ENCODE measurements around the gene PTH2. TPM values are rescaled to one million over a fixed set of nuclear protein-coding genes. Genes with fewer than 3 reads are reported as not detected.

PTH2 gene
- total and polyA plus RNA-seq, 10 of the 15 experiments (the other 5 are each of a cell fraction or from before 2014, with no cell fraction given), result not detected

DNA sequence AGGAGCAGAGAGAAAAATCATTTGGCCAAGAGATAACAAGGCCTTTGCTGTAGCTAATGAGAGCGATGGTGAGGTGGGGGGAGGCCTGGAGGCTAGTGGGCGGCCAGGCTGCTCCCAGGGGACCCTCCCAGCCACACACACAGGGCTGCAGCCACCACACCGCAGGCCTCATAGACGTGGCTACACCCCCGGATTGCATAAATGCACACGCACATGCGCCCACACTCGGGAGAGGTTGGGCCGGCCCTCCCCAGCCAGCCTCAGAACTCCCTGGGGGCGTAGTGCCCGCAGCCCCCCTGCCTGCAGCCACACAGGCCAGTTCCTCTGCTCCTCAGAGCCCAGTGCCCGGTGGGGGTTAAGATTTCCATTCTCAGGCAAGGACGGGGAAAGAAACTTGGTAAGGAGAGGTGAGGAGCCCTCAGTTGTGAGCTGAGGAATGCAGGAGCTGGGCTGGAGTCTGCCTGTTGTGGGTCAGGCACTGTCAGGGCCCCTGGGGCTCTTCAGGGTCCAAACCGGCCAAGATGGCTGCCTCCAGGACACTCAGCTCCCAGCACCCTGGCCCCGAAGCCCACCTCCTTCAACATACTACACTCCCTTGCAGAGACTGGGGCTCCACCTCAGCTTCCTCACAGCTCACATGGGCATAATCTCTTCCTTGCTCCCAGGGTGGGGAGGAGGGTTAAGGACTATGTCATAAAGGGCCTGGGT is 8.0 kb downstream of the PTH2 start (continued):
- no peak for TF ChIP-seq NR2C1 (IDR thresholded peaks at IDR 0.05)
- TF ChIP-seq, protein P1, sequence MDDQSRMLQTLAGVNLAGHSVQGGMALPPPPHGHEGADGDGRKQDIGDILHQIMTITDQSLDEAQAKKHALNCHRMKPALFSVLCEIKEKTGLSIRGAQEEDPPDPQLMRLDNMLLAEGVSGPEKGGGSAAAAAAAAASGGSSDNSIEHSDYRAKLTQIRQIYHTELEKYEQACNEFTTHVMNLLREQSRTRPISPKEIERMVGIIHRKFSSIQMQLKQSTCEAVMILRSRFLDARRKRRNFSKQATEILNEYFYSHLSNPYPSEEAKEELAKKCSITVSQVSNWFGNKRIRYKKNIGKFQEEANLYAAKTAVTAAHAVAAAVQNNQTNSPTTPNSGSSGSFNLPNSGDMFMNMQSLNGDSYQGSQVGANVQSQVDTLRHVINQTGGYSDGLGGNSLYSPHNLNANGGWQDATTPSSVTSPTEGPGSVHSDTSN (IDR thresholded peaks at IDR 0.05; ENCODE audit: insufficient replicate concordance, low read depth, low read length), result no peak
- TF ChIP-seq IKZF1 (conservative IDR thresholded peaks at IDR 0.05), result peak; percentile 96
- TF ChIP-seq EP300 (IDR thresholded peaks at IDR 0.05; ENCODE audit: borderline replicate concordance in 1 of 2, control insufficient read depth in 1 of 2, low read depth in 2 of 2, low read length in 2 of 2), result peak; percentile 93 to 96; a peak in 3 of 4 replicates
- TF ChIP-seq, protein P2, sequence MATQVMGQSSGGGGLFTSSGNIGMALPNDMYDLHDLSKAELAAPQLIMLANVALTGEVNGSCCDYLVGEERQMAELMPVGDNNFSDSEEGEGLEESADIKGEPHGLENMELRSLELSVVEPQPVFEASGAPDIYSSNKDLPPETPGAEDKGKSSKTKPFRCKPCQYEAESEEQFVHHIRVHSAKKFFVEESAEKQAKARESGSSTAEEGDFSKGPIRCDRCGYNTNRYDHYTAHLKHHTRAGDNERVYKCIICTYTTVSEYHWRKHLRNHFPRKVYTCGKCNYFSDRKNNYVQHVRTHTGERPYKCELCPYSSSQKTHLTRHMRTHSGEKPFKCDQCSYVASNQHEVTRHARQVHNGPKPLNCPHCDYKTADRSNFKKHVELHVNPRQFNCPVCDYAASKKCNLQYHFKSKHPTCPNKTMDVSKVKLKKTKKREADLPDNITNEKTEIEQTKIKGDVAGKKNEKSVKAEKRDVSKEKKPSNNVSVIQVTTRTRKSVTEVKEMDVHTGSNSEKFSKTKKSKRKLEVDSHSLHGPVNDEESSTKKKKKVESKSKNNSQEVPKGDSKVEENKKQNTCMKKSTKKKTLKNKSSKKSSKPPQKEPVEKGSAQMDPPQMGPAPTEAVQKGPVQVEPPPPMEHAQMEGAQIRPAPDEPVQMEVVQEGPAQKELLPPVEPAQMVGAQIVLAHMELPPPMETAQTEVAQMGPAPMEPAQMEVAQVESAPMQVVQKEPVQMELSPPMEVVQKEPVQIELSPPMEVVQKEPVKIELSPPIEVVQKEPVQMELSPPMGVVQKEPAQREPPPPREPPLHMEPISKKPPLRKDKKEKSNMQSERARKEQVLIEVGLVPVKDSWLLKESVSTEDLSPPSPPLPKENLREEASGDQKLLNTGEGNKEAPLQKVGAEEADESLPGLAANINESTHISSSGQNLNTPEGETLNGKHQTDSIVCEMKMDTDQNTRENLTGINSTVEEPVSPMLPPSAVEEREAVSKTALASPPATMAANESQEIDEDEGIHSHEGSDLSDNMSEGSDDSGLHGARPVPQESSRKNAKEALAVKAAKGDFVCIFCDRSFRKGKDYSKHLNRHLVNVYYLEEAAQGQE (IDR thresholded peaks at IDR 0.05; ENCODE audit: low read depth, low read length), result no peak
- TF ChIP-seq MYB (IDR thresholded peaks at IDR 0.05; ENCODE audit: borderline replicate concordance, low read depth, low read length), result no peak
- TF ChIP-seq CHD4 (IDR thresholded peaks at IDR 0.05), result no peak
- TF ChIP-seq MEF2A (IDR thresholded peaks at IDR 0.05; ENCODE audit: insufficient read depth, low read depth, low read length), result peak; percentile 69; the same call in 1 of the 2 replicates
- no peak for TF ChIP-seq SUPT20H (IDR thresholded peaks at IDR 0.05; ENCODE audit: borderline replicate concordance, control insufficient read depth, low read depth, low read length)
- no peak for TF ChIP-seq JUND (IDR thresholded peaks at IDR 0.05; ENCODE audit: low read depth, low read length)
- TF ChIP-seq, protein P3, sequence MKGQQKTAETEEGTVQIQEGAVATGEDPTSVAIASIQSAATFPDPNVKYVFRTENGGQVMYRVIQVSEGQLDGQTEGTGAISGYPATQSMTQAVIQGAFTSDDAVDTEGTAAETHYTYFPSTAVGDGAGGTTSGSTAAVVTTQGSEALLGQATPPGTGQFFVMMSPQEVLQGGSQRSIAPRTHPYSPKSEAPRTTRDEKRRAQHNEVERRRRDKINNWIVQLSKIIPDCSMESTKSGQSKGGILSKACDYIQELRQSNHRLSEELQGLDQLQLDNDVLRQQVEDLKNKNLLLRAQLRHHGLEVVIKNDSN (IDR thresholded peaks at IDR 0.05; ENCODE audit: borderline replicate concordance, extremely low read length, insufficient read depth, low read depth, low read length), result no peak
- TF ChIP-seq RBBP5 (conservative IDR thresholded peaks at IDR 0.05), result no peak
- peak; percentile 83; the same call in 1 of the 2 replicates for TF ChIP-seq TCF12 (IDR thresholded peaks at IDR 0.05; ENCODE audit: low read depth, low read length)
- no peak for TF ChIP-seq STAT1 (conservative IDR thresholded peaks at IDR 0.05)
- TF ChIP-seq, protein P4, sequence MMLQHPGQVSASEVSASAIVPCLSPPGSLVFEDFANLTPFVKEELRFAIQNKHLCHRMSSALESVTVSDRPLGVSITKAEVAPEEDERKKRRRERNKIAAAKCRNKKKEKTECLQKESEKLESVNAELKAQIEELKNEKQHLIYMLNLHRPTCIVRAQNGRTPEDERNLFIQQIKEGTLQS (IDR thresholded peaks at IDR 0.05; ENCODE audit: borderline replicate concordance, extremely low read depth, low read depth, low read length), result no peak
- TF ChIP-seq YY1 (IDR thresholded peaks at IDR 0.05; ENCODE audit: low read depth, low read length), result peak; percentile 54; the same call in 1 of the 2 replicates
- TF ChIP-seq FOXK2 (IDR thresholded peaks at IDR 0.05), result no peak
- peak; percentile 71 to 91; a peak in 3 of 4 replicates for TF ChIP-seq BHLHE40 (IDR thresholded peaks at IDR 0.05; ENCODE audit: borderline replicate concordance in 1 of 2, low read depth in 2 of 2, low read length in 1 of 2)
- TF ChIP-seq NFYB (IDR thresholded peaks at IDR 0.05; ENCODE audit: insufficient read depth, low read depth, low read length), result no peak
- no peak for TF ChIP-seq RAD51 (IDR thresholded peaks at IDR 0.05)
- no peak for TF ChIP-seq JUNB (IDR thresholded peaks at IDR 0.05)
- TF ChIP-seq PML (IDR thresholded peaks at IDR 0.05; ENCODE audit: low read length), result no peak
- TF ChIP-seq FOXM1 (IDR thresholded peaks at IDR 0.05; ENCODE audit: low read depth, low read length), result peak; percentile 66; the same call in 1 of the 2 replicates
- no peak for TF ChIP-seq EZH2 (IDR thresholded peaks at IDR 0.05; ENCODE audit: borderline replicate concordance, control insufficient read depth, low read depth, low read length)
- no peak for TF ChIP-seq RCOR1 (conservative IDR thresholded peaks at IDR 0.05; ENCODE audit: low read depth, low read length)

Measured in GM12878 (cell line).